T follicular helper cell (primary cell): ENCODE measurements around the gene TMEM158.

ENCODE experiments used
- DNase-seq: peaks from one replicate; pipeline ENCODE4 v3.0.0-alpha.2; 2020; ENCODE audit warnings: low read depth

Gene TMEM158

DNA sequence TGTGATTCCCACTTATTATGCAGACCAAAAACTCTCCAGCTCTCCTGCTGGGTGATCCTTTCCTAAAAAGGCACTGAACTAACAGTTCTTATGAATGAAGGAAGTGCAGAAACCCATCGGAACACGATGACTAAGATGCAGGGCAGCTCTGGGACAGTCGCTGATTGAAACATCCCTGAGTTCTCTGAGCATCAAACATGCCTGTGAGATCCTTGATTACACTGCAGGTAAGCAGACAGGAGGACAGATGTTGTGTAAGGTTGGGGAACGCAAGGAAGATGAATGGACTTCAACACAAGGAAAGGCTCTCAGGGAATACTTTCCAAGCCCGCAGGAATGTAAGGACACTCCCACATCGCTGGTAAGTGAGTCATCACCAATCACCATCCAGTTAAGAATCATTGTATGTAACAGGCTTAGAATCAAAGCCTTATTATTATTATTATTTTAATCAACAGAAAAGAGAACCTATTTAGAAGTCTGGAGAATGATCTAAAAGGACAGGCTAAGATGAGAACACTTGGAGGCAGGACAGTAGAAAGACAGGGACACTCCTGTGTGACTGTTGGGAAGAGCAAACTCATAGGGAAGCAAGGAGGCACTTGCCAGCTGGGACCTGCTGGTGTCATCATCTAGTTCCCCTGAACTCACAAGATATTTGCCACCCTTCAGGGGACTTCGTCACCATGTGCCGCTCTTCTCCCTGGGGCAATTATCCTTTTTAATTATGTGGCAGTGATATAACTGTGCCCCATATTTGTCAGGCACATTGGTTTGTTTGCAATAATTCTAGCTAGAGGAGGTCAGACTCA, 26.0 kb downstream of the TMEM158 start:
- DNase-seq, result no peak

GRCh38 chr3:45198264-45199260, 27.5 kb downstream of the TMEM158 start:
- no peak for DNase-seq

DNA sequence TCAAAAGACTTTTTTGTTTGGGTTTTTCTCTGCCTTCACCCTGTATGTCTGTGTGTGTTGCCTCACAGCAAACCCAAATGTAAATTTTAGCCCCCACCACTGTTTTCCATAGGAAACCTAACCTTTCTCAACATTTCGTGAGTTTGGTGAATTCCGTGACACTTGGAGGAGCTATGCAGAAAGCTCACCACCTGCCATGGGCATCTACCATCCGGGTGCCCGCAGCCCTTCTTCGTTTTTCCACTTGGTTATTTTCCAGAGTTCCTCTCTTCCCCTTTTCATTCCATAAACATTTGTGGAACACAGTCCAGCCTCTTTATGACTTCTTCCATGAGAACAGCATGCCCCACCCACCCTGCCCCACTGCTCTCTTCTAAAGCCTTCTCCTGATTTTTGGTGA, 31.3 kb downstream of the TMEM158 start:
- DNase-seq, result no peak

DNA sequence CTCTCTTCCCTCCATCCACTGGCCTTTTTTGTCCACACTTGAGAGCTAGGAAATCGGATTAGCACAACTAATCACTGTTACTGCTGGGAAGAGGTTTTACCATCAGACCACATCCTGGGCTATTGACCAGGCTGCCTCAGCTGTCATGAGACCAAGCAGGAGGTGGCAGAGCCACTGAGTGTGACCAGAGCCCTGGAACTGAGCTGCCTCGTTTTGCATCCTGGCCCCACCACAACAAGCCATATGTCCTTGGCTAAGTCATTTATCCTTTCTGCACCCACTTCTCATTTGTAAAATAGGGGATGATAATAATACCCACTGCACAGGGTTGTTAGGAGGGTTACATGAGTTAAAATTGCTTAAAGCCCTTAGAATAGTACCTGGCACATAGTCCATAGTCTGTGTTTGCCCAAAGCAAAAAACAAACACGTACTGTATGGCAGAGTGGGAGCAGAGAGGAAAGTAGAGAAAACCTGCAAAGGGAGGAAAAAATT, 34.1 kb downstream of the TMEM158 start:
- no peak for DNase-seq

- DNase-seq, result no peak
Observed at GRCh38 chr3:45191424-45191823, 34.7 kb downstream of the TMEM158 start.

DNA sequence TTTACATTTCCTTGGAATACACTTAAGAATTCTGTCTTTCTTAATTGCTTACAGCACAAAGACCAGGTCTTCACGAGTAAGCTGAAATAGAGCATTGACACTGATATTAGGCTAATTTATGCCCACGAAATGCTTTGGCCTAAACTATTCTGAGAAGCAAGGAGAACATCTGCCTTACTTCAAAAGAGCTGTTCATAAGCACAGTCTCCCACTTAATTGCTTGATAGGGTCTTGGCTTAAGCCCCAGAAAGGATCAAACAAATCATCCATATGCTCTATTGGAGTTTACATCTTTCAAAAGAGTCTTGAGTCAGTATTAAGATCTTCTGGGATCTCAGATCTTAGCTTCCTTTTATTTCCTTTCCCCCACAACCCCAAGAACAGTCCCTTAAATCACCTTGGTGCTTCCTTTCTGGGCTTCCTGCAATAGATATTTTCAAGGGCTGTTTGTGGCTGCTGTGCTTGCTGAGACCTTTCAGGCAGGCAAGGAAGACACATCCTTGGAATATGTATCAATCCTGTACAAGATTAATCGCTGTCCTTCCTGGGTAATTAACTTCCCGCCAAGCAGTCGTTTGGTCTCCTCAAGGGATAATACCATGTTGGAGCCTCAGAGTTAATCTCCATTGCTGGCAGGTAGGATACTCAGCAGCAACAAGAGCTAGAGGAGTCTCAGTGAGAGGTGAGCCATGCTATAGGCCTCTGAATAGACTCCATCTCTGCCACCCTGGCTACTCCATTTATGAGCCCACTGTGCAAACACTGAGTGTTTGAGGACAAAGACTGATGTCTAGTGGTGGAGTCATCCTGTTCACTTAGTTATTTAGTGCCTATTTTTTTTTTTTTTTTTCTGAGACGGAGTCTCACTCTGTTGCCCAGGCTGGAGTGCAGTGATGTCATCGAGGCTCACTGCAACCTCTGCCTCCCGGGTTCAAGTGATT, 37.1 kb downstream of the TMEM158 start:
- DNase-seq, result no peak

GRCh38 chr3:45187694-45188141, 38.4 kb downstream of the TMEM158 start:
- no peak for DNase-seq

DNA sequence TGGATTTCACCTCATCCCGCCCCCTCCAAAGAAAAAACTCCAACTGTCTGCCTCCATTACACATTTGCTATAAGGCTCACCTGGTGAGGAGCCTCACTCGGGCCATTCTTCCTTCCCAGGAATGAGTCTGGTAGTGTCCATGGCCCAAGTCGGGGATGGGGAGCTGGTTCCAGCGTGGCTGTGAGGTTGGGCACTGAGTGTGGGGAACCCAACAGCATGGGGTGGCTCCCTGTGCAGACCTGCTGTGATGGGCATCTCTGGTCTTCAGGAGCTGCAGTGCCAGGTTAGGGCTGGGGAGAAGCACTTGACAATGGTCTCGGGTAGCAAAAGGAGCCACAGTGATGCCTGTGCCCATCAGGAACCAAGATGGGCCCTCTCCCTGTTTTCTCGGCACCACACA, 39.2 kb downstream of the TMEM158 start:
- DNase-seq, result no peak

GRCh38 chr3:45185461-45185860, 40.6 kb downstream of the TMEM158 start:
- no peak for DNase-seq

GRCh38 chr3:45185052-45185451, 41.0 kb downstream of the TMEM158 start:
- no peak for DNase-seq

GRCh38 chr3:45183872-45184262, 42.2 kb downstream of the TMEM158 start:
- DNase-seq, result no peak

- DNase-seq, result no peak
Observed at GRCh38 chr3:45182915-45183871, 42.9 kb downstream of the TMEM158 start.

GRCh38 chr3:45181496-45181895, 44.6 kb downstream of the TMEM158 start:
- DNase-seq, result no peak

DNA sequence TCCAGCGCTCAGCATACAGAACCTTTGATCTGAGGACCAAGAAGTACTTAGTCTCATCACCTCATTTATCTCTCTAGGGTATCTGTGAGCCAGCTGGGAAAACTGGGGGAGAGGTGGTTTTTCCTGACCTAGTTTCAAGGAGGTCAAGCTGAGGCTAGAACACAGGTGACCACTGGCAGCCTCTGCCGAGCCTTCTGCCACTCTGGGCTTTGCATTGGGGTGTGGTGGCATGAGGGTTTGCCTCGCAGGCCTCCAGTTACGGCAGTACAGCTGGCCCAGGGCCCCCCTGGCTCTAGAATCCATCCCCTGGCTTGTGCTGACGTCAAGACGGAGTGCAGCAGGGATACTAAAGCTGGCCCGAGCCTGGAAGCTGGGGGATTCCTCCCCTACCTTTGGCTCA, 45.2 kb downstream of the TMEM158 start:
- DNase-seq, result no peak

- no peak for DNase-seq
Observed at GRCh38 chr3:45180051-45180450, 46.0 kb downstream of the TMEM158 start.

DNA sequence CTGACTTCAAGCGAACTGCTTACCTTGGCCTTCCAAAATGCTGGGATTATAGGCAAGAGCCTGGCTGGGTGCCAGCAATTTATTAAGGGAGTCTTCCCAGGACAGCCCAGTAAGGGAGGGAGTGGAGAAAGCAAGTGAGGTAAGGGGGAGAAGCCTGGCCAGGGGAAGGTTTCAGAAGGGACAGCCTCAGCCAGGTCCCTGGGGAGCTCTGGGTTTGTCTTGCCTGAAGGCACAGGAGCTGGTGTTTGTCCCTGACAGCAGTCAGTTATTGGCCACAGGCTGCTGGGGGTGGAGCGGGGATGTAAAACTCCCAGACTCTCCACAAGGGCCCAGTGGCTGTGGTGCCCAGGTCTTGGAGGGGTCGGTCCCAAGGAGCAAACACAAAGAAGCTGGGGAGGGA, 46.9 kb downstream of the TMEM158 start:
- DNase-seq, result no peak

DNA sequence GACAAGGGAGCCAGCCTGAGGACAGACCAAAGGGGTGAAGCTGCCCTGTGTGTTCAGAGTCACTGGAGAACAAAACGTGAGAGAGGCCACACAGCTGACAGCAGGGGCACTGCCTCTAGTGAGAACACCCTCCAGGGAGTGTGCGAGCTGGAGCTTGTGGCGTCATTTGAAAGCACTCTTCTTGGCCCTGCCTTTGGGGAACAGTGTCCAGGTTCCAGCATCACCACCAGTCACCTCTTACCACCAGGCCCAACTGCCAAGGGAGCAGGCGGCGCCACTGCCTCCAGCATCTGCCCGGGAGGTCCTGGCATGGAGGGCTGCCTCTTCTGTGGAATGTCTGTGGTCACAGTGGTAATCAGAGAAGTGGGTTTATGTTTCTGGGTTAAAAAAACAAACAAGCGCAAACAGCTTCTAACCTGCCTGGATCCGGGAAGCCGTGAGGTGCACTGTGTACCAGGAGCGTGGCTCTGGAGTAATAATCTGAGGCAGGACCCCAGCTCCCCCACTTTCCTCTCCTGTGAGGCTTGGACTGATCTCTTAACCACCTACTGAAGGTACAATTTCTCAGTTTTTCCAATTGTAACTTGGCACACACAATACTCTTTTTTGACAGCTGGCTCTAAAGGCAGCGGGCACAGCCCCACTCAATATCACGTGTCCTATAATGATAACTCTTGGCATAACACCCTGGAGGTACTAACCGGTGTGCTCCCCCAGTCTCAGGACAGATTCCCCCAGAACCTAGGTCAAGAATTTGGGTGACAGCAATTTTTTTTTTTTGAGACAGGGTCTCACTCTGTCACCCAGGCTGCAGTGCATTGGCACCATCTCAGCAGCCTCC, 47.7 kb downstream of the TMEM158 start:
- DNase-seq, result no peak

- DNase-seq, result no peak
Observed at GRCh38 chr3:45176912-45177311, 49.2 kb downstream of the TMEM158 start.
